ENCODE measurements around the gene WBP2NL.

The WBP2NL gene

GRCh38 chr22:42026705-42027104 is 28.1 kb downstream of the WBP2NL start:
- DNase-seq (ENCODE audit: insufficient read length, low spot score): no peak
- FAIRE-seq: no peak
- no peak for TF ChIP-seq CTCF (IDR thresholded peaks at IDR 0.05; ENCODE audit: insufficient read depth, missing control alignments)

GRCh38 chr22:42033263-42034181 is 34.9 kb downstream of the WBP2NL start:
- no peak for DNase-seq (ENCODE audit: insufficient read length, low spot score)
- no peak for FAIRE-seq
- TF ChIP-seq CTCF (IDR thresholded peaks at IDR 0.05; ENCODE audit: insufficient read depth, missing control alignments): no peak

GRCh38 chr22:42035256-42035655 is 36.7 kb downstream of the WBP2NL start:
- no peak for DNase-seq (ENCODE audit: insufficient read length, low spot score)
- TF ChIP-seq CTCF (IDR thresholded peaks at IDR 0.05; ENCODE audit: insufficient read depth, missing control alignments): no peak
- FAIRE-seq: no peak

GRCh38 chr22:42039271-42039670 is 40.7 kb downstream of the WBP2NL start:
- TF ChIP-seq CTCF (IDR thresholded peaks at IDR 0.05; ENCODE audit: insufficient read depth, missing control alignments): no peak
- FAIRE-seq (no peak), DNase-seq (ENCODE audit: insufficient read length, low spot score) (no peak)

- no peak for TF ChIP-seq CTCF (IDR thresholded peaks at IDR 0.05; ENCODE audit: insufficient read depth, missing control alignments)
- DNase-seq (ENCODE audit: insufficient read length, low spot score) (no peak), FAIRE-seq (no peak)
Measured at GRCh38 chr22:42041784-42042183, 43.2 kb downstream of the WBP2NL start.

GRCh38 chr22:42050641-42051180 is 52.1 kb downstream of the WBP2NL start:
- DNase-seq (ENCODE audit: insufficient read length, low spot score) (no peak), FAIRE-seq (no peak)
- no peak for TF ChIP-seq CTCF (IDR thresholded peaks at IDR 0.05; ENCODE audit: insufficient read depth, missing control alignments)

GRCh38 chr22:42052765-42053164 is 54.2 kb downstream of the WBP2NL start:
- no peak for FAIRE-seq
- no peak for TF ChIP-seq CTCF (IDR thresholded peaks at IDR 0.05; ENCODE audit: insufficient read depth, missing control alignments)
- DNase-seq (ENCODE audit: insufficient read length, low spot score): no peak

Measured in D721Med (cell line).